CD4-positive, CD25-positive, alpha-beta regulatory T cell (primary cell): ENCODE data around the gene HNF1B. TPM values are rescaled to one million over a fixed set of nuclear protein-coding genes. Genes with fewer than 3 reads are reported as not detected.
A peak's percentile ranks its signal among the peaks of the same experiment; 100 is the strongest.

Experiments
- ATAC-seq, 2 donors: fragments of 150-1000 bp; cut with Tn5 transposase; one replicate each; pipeline ENCODE4 v1.10.0; 2021; ENCODE audit warnings: low read depth in 2 of 2, moderate number of reproducible peaks in 2 of 2, moderate library complexity in 1 of 2
- DNase-seq, 3 donors: peaks; one replicate each; pipeline versions ENCODE4 v3.0.0 to v3.0.0-alpha.2; 2012 to 2022; ENCODE audit warnings: mixed read lengths in 1 of 3
- H3K27ac ChIP-seq: one replicate; pipeline ENCODE4 v1.7.0; 2013; ENCODE audit warnings: mild to moderate bottlenecking, low read length; ENCODE audit not compliant: insufficient read depth, poor library complexity, severe bottlenecking
- H3K27me3 ChIP-seq: one replicate; pipeline ENCODE4 v1.7.0; 2013; ENCODE audit warnings: low read length; ENCODE audit not compliant: control insufficient read depth, insufficient read depth
- H3K36me3 ChIP-seq: one replicate; pipeline ENCODE4 v1.7.0; 2013; ENCODE audit warnings: mild to moderate bottlenecking, low read length, moderate library complexity; ENCODE audit not compliant: control insufficient read depth, insufficient read depth
- H3K4me1 ChIP-seq: 2 replicates; pipeline ENCODE4 v1.7.0; 2013; ENCODE audit warnings: mild to moderate bottlenecking, low read length; ENCODE audit not compliant: insufficient read depth, control insufficient read depth, poor library complexity, severe bottlenecking
- H3K4me3 ChIP-seq: one replicate; pipeline ENCODE4 v1.7.0; 2013; ENCODE audit warnings: low read depth, mild to moderate bottlenecking, low read length, moderate library complexity
- H3K9me3 ChIP-seq, 2 experiments: 1 replicate in 1 of 2; 2 replicates in 1 of 2; pipeline ENCODE4 v1.7.0; 2013; ENCODE audit warnings: low read length in 2 of 2, mild to moderate bottlenecking in 1 of 2, moderate library complexity in 1 of 2; ENCODE audit not compliant: control insufficient read depth in 2 of 2
- H3K27ac Mint-ChIP-seq, 3 donors: one replicate each; pipeline ENCODE4 v1.8.0; 2020 to 2022; ENCODE audit warnings: mild to moderate bottlenecking in 3 of 3, mixed read lengths in 3 of 3, moderate library complexity in 2 of 3
- H3K27me3 Mint-ChIP-seq: one replicate; pipeline ENCODE4 v1.8.0; 2022; ENCODE audit warnings: mild to moderate bottlenecking, mixed read lengths
- H3K36me3 Mint-ChIP-seq: one replicate; pipeline ENCODE4 v1.8.0; 2020; ENCODE audit warnings: mixed read lengths
- H3K4me1 Mint-ChIP-seq, 4 donors: one replicate each; pipeline ENCODE4 v1.8.0; 2020 to 2022; ENCODE audit warnings: mixed read lengths in 4 of 4, mild to moderate bottlenecking in 1 of 4
- H3K4me3 Mint-ChIP-seq, 4 donors: one replicate each; pipeline ENCODE4 v1.8.0; 2020 to 2022; ENCODE audit warnings: mild to moderate bottlenecking in 4 of 4, mixed read lengths in 4 of 4, moderate library complexity in 3 of 4
- H3K9me3 Mint-ChIP-seq, 7 donors: one replicate each; pipeline ENCODE4 v1.8.0; 2020 to 2022; ENCODE audit warnings: mixed read lengths in 7 of 7, mild to moderate bottlenecking in 3 of 7, moderate library complexity in 2 of 7
- polyA plus RNA-seq, 4 donors: library from polyadenylated mRNA; unstranded; fragments of 300-500 nt; fragmentation: Illumina TruSeq; gene quantifications; one replicate each; pipeline ENCODE4 v1.2.3, GENCODE V29; 2021
- total RNA-seq: library from RNA; stranded (reverse); gene quantifications from one replicate; pipeline ENCODE4 v1.2.3, GENCODE V29; 2022

Gene HNF1B
- total and polyA plus RNA-seq, 5 donors from 2014 or later: not detected

GRCh38 chr17:37770631-37771518 lies 26.0 kb upstream of the HNF1B start:
- no peaks in the 10 kb centered on the region for H3K36me3 ChIP-seq
- H3K4me1 Mint-ChIP-seq: peaks cover 0 to 21% (median 12%) of the 10 kb centered on the region in 4 donors
- H3K27ac ChIP-seq: no peak overlapping the region
- H3K4me3 Mint-ChIP-seq: no peak overlapping the region
- ATAC-seq (no peak), DNase-seq (peak in 1 of 3 donors; percentile 34)
- peaks cover 4% of the 10 kb centered on the region for H3K36me3 Mint-ChIP-seq
- H3K27me3 ChIP-seq: no peaks in the 10 kb centered on the region
- peaks cover 14% of the 10 kb centered on the region for H3K4me1 ChIP-seq
- H3K27ac Mint-ChIP-seq: peak overlapping the region in 2 of 3 donors; percentile 3 to 18
- H3K4me3 ChIP-seq: no peak overlapping the region
- peaks cover 16% of the 10 kb centered on the region for H3K27me3 Mint-ChIP-seq
- peaks cover 0 to 4% (median 0%) of the 10 kb centered on the region in 7 donors for H3K9me3 Mint-ChIP-seq
- H3K9me3 ChIP-seq: no peaks in the 10 kb centered on the region

- Histone ChIP-seq H3K27me3 (no peaks in the 10 kb centered on the region), H3K9me3 (no peaks in the 10 kb centered on the region), H3K4me1 (peaks cover under 1% of the 10 kb centered on the region), H3K4me3 (no peak overlapping the region), H3K27ac (no peak overlapping the region), H3K36me3 (no peaks in the 10 kb centered on the region)
- Mint-ChIP-seq H3K27me3 (peaks cover 25% of the 10 kb centered on the region), H3K36me3 (peaks cover 4% of the 10 kb centered on the region), H3K4me1 (peaks cover 4 to 17% (median 10%) of the 10 kb centered on the region in 4 donors), H3K9me3 (peaks cover 0 to 4% (median 0%) of the 10 kb centered on the region in 7 donors), H3K4me3 (no peak overlapping the region), H3K27ac (no peak overlapping the region)
- DNase-seq (no peak), ATAC-seq (no peak)
These were observed 24.2 kb upstream of the HNF1B start for GRCh38 chr17:37769050-37769449.

- Mint-ChIP-seq H3K4me1 (peaks cover 4 to 14% (median 9%) of the 10 kb centered on the region in 4 donors), H3K27me3 (peaks cover 25% of the 10 kb centered on the region), H3K4me3 (no peak overlapping the region), H3K27ac (no peak overlapping the region), H3K36me3 (peaks cover 4% of the 10 kb centered on the region), H3K9me3 (peaks cover 0 to 4% (median 0%) of the 10 kb centered on the region in 7 donors)
- Histone ChIP-seq H3K27me3 (no peaks in the 10 kb centered on the region), H3K9me3 (no peaks in the 10 kb centered on the region), H3K36me3 (no peaks in the 10 kb centered on the region), H3K4me1 (no peaks in the 10 kb centered on the region), H3K4me3 (no peak overlapping the region), H3K27ac (no peak overlapping the region)
- ATAC-seq (no peak), DNase-seq (no peak)
These were observed 23.6 kb upstream of the HNF1B start for GRCh38 chr17:37768438-37768837.

- H3K27ac ChIP-seq: no peak overlapping the region
- no peaks in the 10 kb centered on the region for H3K27me3 ChIP-seq
- no peak for DNase-seq
- no peaks in the 10 kb centered on the region for H3K9me3 ChIP-seq
- H3K36me3 ChIP-seq: no peaks in the 10 kb centered on the region
- no peaks in the 10 kb centered on the region for H3K4me1 ChIP-seq
- H3K9me3 Mint-ChIP-seq: peaks cover 0 to 4% (median 0%) of the 10 kb centered on the region in 7 donors
- no peak overlapping the region for H3K27ac Mint-ChIP-seq
- H3K27me3 Mint-ChIP-seq: peaks cover 32% of the 10 kb centered on the region
- H3K4me3 ChIP-seq: no peak overlapping the region
- no peak for ATAC-seq
- H3K36me3 Mint-ChIP-seq: peaks cover 4% of the 10 kb centered on the region
- peaks cover 4 to 11% (median 9%) of the 10 kb centered on the region in 4 donors for H3K4me1 Mint-ChIP-seq
- no peak overlapping the region for H3K4me3 Mint-ChIP-seq
These were observed 22.1 kb upstream of the HNF1B start for GRCh38 chr17:37766971-37767370.

GRCh38 chr17:37764383-37764782 lies 19.5 kb upstream of the HNF1B start:
- H3K36me3 ChIP-seq: no peaks in the 10 kb centered on the region
- H3K27me3 ChIP-seq: no peaks in the 10 kb centered on the region
- no peaks in the 10 kb centered on the region for H3K9me3 ChIP-seq
- Mint-ChIP-seq H3K27ac (no peak overlapping the region), H3K9me3 (peaks cover 0 to 4% (median 0%) of the 10 kb centered on the region in 7 donors), H3K36me3 (no peaks in the 10 kb centered on the region), H3K27me3 (peaks cover 49% of the 10 kb centered on the region), H3K4me3 (no peak overlapping the region), H3K4me1 (peaks cover 0 to 13% (median 11%) of the 10 kb centered on the region in 4 donors)
- DNase-seq: no peak
- H3K4me3 ChIP-seq: no peak overlapping the region
- no peak overlapping the region for H3K27ac ChIP-seq
- no peak for ATAC-seq
- H3K4me1 ChIP-seq: no peaks in the 10 kb centered on the region

- Mint-ChIP-seq H3K36me3 (no peaks in the 10 kb centered on the region), H3K4me1 (peaks cover 0 to 13% (median 11%) of the 10 kb centered on the region in 4 donors), H3K27ac (no peak overlapping the region), H3K27me3 (peaks cover 55% of the 10 kb centered on the region), H3K9me3 (peaks cover 0 to 2% (median 0%) of the 10 kb centered on the region in 7 donors), H3K4me3 (no peak overlapping the region)
- Histone ChIP-seq H3K27me3 (no peaks in the 10 kb centered on the region), H3K36me3 (no peaks in the 10 kb centered on the region), H3K27ac (no peak overlapping the region), H3K4me3 (no peak overlapping the region), H3K9me3 (no peaks in the 10 kb centered on the region), H3K4me1 (no peaks in the 10 kb centered on the region)
- ATAC-seq (no peak), DNase-seq (no peak)
These were observed 17.8 kb upstream of the HNF1B start for GRCh38 chr17:37762666-37763065.

- H3K9me3 ChIP-seq: no peaks in the 10 kb centered on the region
- H3K36me3 ChIP-seq: no peaks in the 10 kb centered on the region
- H3K4me3 ChIP-seq: no peak overlapping the region
- DNase-seq: no peak
- H3K9me3 Mint-ChIP-seq: peaks cover 0 to 2% (median 0%) of the 10 kb centered on the region in 7 donors
- H3K36me3 Mint-ChIP-seq: no peaks in the 10 kb centered on the region
- H3K27me3 ChIP-seq: no peaks in the 10 kb centered on the region
- H3K27ac ChIP-seq: no peak overlapping the region
- peaks cover 50% of the 10 kb centered on the region for H3K27me3 Mint-ChIP-seq
- H3K4me3 Mint-ChIP-seq: no peak overlapping the region
- no peak for ATAC-seq
- peaks cover 0 to 13% (median 11%) of the 10 kb centered on the region in 4 donors for H3K4me1 Mint-ChIP-seq
- no peaks in the 10 kb centered on the region for H3K4me1 ChIP-seq
- no peak overlapping the region for H3K27ac Mint-ChIP-seq
These were observed 17.1 kb upstream of the HNF1B start for GRCh38 chr17:37761961-37762360.
